ENCODE data around the gene FZR1. TPM values are rescaled to one million over a fixed set of nuclear protein-coding genes. Genes with fewer than 3 reads are reported as not detected.

Gene FZR1
- total and polyA plus RNA-seq, 9 of the 15 experiments (the other 6 are each of a cell fraction or from before 2014, with no cell fraction given): 0.18 to 48.0 (median 22.2) TPM

GRCh38 chr19:3580156-3580934 is 74.2 kb downstream of the FZR1 start (continued):
- TF ChIP-seq CCNT2 (IDR thresholded peaks at IDR 0.05; ENCODE audit: borderline replicate concordance, extremely low read depth, insufficient read length, low read depth, low read length): no peak
- TF ChIP-seq CAMTA2 (CRISPR knock-in tag; conservative IDR thresholded peaks at IDR 0.05): no peak
- no peak for TF ChIP-seq ZNF23 (CRISPR knock-in tag; IDR thresholded peaks at IDR 0.05)
- no peak for TF ChIP-seq ETV5 (CRISPR knock-in tag; IDR thresholded peaks at IDR 0.05; ENCODE audit: low read depth)
- no peak for TF ChIP-seq RHOXF2B (CRISPR knock-in tag; conservative IDR thresholded peaks at IDR 0.05)
- TF ChIP-seq JUN (IDR thresholded peaks at IDR 0.05; ENCODE audit: borderline replicate concordance, low read depth, low read length): peak; percentile 87
- TF ChIP-seq JUN (CRISPR knock-in tag; IDR thresholded peaks at IDR 0.05; ENCODE audit: borderline replicate concordance): peak; percentile 22; the same call in 1 of the 2 replicates
- peak; percentile 40; the same call in 1 of the 2 replicates for TF ChIP-seq TEAD4 (IDR thresholded peaks at IDR 0.05; ENCODE audit: low read length)
- no peak for TF ChIP-seq TEAD4 (CRISPR knock-in tag; IDR thresholded peaks at IDR 0.05; ENCODE audit: borderline replicate concordance)
- TF ChIP-seq PPARD (CRISPR knock-in tag; IDR thresholded peaks at IDR 0.05): no peak
- TF ChIP-seq BRD4 (IDR thresholded peaks at IDR 0.05): no peak
- peak; percentile 96 for TF ChIP-seq ATF3 (IDR thresholded peaks at IDR 0.05)
- TF ChIP-seq ATF3 (CRISPR knock-in tag; conservative IDR thresholded peaks at IDR 0.05): 0 out of 2 replicates have a peak, but pooled peaks have one; percentile 25
- TF ChIP-seq ZBTB1 (CRISPR knock-in tag; IDR thresholded peaks at IDR 0.05; ENCODE audit: borderline replicate concordance, low read depth): no peak
- TF ChIP-seq ZNF277 (CRISPR knock-in tag; IDR thresholded peaks at IDR 0.05; ENCODE audit: borderline replicate concordance): no peak
- TF ChIP-seq NR2C1 (IDR thresholded peaks at IDR 0.05): no peak
- peak; percentile 34; the same call in 1 of the 2 replicates for TF ChIP-seq NR2C1 (tag; IDR thresholded peaks at IDR 0.05)
- TF ChIP-seq MEF2A (IDR thresholded peaks at IDR 0.05; ENCODE audit: control insufficient read depth, low read depth, low read length): no peak
- TF ChIP-seq ELK1 (CRISPR knock-in tag; IDR thresholded peaks at IDR 0.05): no peak
- no peak for TF ChIP-seq ZNF668 (CRISPR knock-in tag; IDR thresholded peaks at IDR 0.05)
- peak; percentile 83 for TF ChIP-seq ARID1B (IDR thresholded peaks at IDR 0.05)
- no peak for TF ChIP-seq ZNF77 (CRISPR knock-in tag; IDR thresholded peaks at IDR 0.05)
- TF ChIP-seq BACH1 (tag; IDR thresholded peaks at IDR 0.05): no peak
- no peak for TF ChIP-seq RBFOX2 (IDR thresholded peaks at IDR 0.05; ENCODE audit: low read depth, low read length)
- peak; percentile 57 for TF ChIP-seq NEUROD1 (IDR thresholded peaks at IDR 0.05; ENCODE audit: borderline replicate concordance, low read depth, low read length, partially characterized antibody)
- no peak for TF ChIP-seq TSC22D4 (tag; IDR thresholded peaks at IDR 0.05)
- no peak for TF ChIP-seq KAT7 (CRISPR knock-in tag; IDR thresholded peaks at IDR 0.05; ENCODE audit: borderline replicate concordance)
- no peak for TF ChIP-seq ZNF212 (CRISPR knock-in tag; IDR thresholded peaks at IDR 0.05)
